Activated naive CD8-positive, alpha-beta T cell treated with anti-CD3 and anti-CD28 coated beads for 36 hours (primary cell): Measurements from ENCODE around the gene CADM4. TPM values are rescaled to one million over a fixed set of nuclear protein-coding genes. Genes with fewer than 3 reads are reported as not detected.
"Not testable (repeated sequence)": the region's sequence is repeated elsewhere in the genome, so short reads cannot be mapped to it uniquely, and the experiment has no call there.

Experiments used
- DNase-seq: peaks from one replicate; pipeline ENCODE4 v3.0.0; 2021
- H3K27ac Mint-ChIP-seq: one replicate; pipeline ENCODE4 v1.8.0; 2022; ENCODE audit warnings: mild to moderate bottlenecking, moderate library complexity, mixed read lengths
- H3K27me3 Mint-ChIP-seq: one replicate; pipeline ENCODE4 v1.8.0; 2022; ENCODE audit warnings: mild to moderate bottlenecking, mixed read lengths
- H3K36me3 Mint-ChIP-seq: one replicate; pipeline ENCODE4 v1.8.0; 2021; ENCODE audit warnings: mild to moderate bottlenecking, mixed read lengths
- H3K4me1 Mint-ChIP-seq: one replicate; pipeline ENCODE4 v1.8.0; 2021; ENCODE audit warnings: mixed read lengths
- H3K4me3 Mint-ChIP-seq: one replicate; pipeline ENCODE4 v1.8.0; 2022; ENCODE audit warnings: mild to moderate bottlenecking, moderate library complexity, mixed read lengths
- H3K9me3 Mint-ChIP-seq: one replicate; pipeline ENCODE4 v1.8.0; 2022; ENCODE audit warnings: mixed read lengths
- total RNA-seq, 2 experiments: library from RNA; stranded (reverse); gene quantifications; one replicate each; pipeline ENCODE4 v1.2.3, GENCODE V29; 2021

CADM4 gene
- total RNA-seq, 2 experiments from 2014 or later, result 0.26 to 0.29 TPM

DNA sequence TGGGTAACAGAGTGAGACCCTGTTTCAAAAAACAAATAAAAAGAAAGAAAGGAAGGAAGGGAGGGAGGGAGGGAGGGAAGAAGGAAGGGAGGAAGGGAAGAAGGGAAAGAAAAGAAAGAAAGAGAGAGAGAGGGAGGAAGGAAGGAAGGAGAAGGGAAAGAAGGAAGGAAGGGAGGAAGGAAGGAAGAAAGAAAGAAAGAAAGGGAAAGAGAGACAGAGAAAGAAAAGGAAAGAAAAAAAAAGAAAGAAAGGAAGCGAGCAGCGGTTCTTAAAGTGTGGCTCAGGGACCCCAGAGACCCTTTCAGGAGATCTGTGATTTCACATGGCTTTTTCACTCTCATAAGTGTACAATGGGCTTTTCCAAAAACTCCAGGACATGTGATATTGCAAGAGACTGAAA, 9.9 kb upstream of the CADM4 start:
- Mint-ChIP-seq H3K9me3 (peaks cover 6% of the 10 kb centered on the region), H3K36me3 (peaks cover 10% of the 10 kb centered on the region), H3K4me1 (no peaks in the 10 kb centered on the region), H3K4me3 (no peak overlapping the region), H3K27me3 (no peaks in the 10 kb centered on the region), H3K27ac (no peak overlapping the region)
- no peak for DNase-seq

DNA sequence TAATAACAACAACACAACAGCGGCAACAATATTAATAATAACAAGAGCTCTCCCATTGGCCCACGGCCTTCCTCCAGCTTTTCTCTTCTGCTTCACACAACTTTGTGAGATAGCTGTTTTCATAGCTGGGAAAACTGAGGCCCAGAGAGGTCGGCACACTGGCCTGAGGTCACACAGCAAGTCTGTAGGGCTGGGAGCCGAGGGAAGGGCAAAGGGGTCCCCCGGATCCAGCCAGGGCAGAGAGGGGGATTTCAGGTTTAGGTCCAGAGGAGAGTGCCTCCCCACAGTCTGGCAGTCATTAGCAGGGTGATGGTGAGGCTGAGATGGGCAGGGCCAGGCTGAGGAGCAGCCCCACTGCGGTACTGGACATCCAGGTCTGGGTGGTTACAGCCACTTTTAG, 9.0 kb upstream of the CADM4 start:
- Mint-ChIP-seq H3K4me3 (no peak overlapping the region), H3K4me1 (no peaks in the 10 kb centered on the region), H3K27me3 (no peaks in the 10 kb centered on the region), H3K27ac (no peak overlapping the region), H3K9me3 (peaks cover 6% of the 10 kb centered on the region), H3K36me3 (peaks cover 8% of the 10 kb centered on the region)
- no peak for DNase-seq

DNA sequence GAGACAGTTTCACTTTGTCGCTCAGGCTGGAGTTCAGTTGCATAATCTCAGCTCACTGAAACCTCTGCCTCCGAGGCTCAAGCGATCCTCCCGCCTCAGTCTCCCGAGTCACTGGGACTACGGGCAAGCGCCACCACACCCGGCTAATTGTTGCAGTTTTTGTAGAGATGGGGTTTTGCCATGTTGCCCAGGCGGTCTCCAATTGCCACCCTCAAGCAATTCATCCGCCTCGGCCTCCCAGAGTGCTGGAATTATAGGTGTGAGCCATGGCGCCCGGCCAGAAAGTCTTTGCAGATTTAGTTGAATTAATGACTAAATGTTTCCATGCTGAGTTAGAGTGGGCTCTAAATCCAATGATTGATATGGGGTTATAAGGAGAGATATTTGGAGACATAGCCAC, 4.5 kb upstream of the CADM4 start:
- DNase-seq, result no peak
- no peak overlapping the region for H3K4me3 Mint-ChIP-seq

DNA sequence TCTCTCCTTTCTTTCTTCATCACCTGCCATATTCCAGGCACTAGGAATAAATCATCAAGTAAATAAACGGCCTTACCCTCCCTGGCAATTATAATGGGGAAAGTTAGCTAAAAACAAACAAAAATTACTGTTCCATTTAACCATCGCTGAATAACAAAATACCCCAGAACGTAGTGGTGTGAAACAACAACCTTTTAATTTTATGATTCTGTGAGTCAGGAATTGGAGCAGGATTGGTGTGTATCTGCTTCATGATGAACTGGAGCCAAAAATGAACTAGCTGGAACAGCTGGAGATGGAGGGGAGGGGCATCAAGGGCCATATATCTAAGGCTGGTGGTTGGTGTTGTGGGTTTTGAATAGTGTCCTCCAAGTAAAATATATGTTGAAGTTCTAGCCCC, 3.7 kb upstream of the CADM4 start:
- Mint-ChIP-seq H3K27me3 (peaks cover 26% of the 10 kb centered on the region), H3K9me3 (peaks cover 6% of the 10 kb centered on the region), H3K36me3 (peaks cover 8% of the 10 kb centered on the region), H3K27ac (no peak overlapping the region), H3K4me1 (peaks cover 4% of the 10 kb centered on the region), H3K4me3 (no peak overlapping the region)
- no peak for DNase-seq

More for the DNA sequence above, 4.5 kb upstream of the CADM4 start:
- H3K9me3 Mint-ChIP-seq, result peaks cover 6% of the 10 kb centered on the region
- H3K4me1 Mint-ChIP-seq, result peaks cover 2% of the 10 kb centered on the region
- peaks cover 17% of the 10 kb centered on the region for H3K27me3 Mint-ChIP-seq
- H3K27ac Mint-ChIP-seq, result no peak overlapping the region
- peaks cover 8% of the 10 kb centered on the region for H3K36me3 Mint-ChIP-seq

DNA sequence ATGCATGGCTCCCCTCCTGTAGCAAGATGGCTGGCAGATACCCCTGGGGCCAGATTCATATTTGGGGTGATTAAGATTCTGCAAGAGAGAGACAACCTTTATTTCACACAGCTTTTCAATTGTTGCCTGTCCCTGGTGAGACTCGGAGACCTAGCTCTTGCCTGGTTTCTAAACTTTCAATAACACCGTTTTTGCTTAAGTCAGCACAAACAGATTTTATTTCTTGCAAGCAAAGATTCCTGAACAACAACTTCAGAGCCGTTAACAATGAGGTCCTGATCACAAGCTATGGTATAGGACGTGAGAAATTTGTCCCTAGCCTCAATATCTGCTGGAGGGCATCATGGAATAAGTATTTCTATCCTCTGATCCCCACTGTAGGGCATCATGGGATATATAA, 2.9 kb upstream of the CADM4 start:
- Mint-ChIP-seq H3K36me3 (peaks cover 6% of the 10 kb centered on the region), H3K4me3 (no peak overlapping the region), H3K4me1 (peaks cover 4% of the 10 kb centered on the region), H3K27me3 (peaks cover 34% of the 10 kb centered on the region), H3K9me3 (peaks cover 6% of the 10 kb centered on the region), H3K27ac (no peak overlapping the region)
- DNase-seq, result no peak

DNA sequence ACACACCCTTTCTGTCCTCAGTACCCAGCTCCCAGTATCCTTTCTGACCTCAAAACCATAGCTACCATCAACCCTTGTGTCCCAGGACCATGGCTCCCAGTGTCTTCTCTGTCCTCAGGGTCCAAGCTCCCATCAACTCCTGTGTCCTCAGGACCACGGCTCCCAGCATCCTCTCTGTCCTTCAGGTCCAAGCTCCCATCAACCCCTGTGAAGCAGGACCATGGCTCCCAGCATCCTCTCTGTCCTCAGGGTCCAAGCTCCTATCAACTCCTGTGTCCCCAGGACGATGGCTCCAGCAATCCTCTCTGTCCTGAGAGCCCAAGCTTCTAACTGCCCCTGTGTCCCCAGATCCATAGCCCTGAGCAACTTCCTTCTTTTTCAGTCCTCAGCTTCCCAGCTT, 1.7 kb upstream of the CADM4 start:
- H3K4me3 Mint-ChIP-seq, result peak overlapping the region; percentile 0

DNA sequence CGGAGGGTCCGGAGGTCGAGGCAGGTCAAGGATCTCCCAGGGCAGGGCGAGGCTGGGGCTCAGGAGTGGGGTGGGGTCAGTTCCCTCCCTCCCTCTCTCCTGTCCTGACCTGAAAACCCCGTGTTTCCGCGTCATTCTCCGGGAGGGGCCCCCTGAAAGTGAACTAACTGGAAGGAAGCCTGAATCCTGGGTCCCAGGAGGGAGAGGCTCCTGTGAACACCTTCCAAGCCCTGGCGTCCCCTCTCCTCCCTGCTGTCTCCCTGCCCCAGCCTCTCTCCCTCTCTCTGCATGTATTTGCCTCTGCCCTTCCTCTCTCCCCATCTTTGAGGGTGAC, 741 bp upstream of the CADM4 start:
- no peak for DNase-seq
- H3K27ac Mint-ChIP-seq, result no peak overlapping the region
- no peaks in the 10 kb centered on the region for H3K9me3 Mint-ChIP-seq
- peak overlapping the region; percentile 71 for H3K4me3 Mint-ChIP-seq
- peaks cover 4% of the 10 kb centered on the region for H3K4me1 Mint-ChIP-seq
- no peaks in the 10 kb centered on the region for H3K36me3 Mint-ChIP-seq
- H3K27me3 Mint-ChIP-seq, result peaks cover 51% of the 10 kb centered on the region

More for the DNA sequence above, 1.7 kb upstream of the CADM4 start:
- peaks cover 3% of the 10 kb centered on the region for H3K36me3 Mint-ChIP-seq
- H3K27ac Mint-ChIP-seq, result no peak overlapping the region
- peaks cover 4% of the 10 kb centered on the region for H3K4me1 Mint-ChIP-seq
- H3K9me3 Mint-ChIP-seq, result peaks cover 4% of the 10 kb centered on the region
- peaks cover 43% of the 10 kb centered on the region for H3K27me3 Mint-ChIP-seq
- no peak for DNase-seq

DNA sequence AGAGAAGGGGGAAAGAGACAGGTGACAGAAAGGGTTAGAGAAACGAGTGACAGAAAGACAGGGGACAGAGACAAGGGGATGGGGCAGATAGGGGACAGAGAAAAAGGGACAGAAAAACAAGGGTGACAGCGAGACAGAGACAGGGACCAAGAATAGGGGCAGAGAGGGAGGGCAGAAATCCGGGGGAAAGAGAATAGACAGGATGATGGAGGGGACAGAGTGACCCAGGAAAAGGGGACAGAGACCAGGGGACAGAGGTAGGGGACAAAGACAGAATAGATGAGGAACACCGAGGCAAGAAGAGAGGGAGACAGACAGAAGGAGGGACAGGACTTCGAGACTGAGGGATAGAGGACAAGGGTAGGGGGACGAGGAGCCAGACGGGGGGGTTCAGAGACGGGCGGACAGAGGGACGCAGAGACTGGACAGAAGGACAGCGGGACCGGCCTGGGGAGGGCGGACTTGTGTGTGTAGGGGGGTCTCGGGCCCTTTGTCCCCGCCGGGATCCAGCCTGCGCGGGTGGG, 593 bp downstream of the CADM4 start:
- H3K27me3 Mint-ChIP-seq, result peaks cover 58% of the 10 kb centered on the region
- peak overlapping the region; percentile 75 for H3K4me3 Mint-ChIP-seq
- H3K27ac Mint-ChIP-seq, result no peak overlapping the region
- H3K9me3 Mint-ChIP-seq, result no peaks in the 10 kb centered on the region
- no peak for DNase-seq
- peaks cover 4% of the 10 kb centered on the region for H3K4me1 Mint-ChIP-seq
- H3K36me3 Mint-ChIP-seq, result no peaks in the 10 kb centered on the region

DNA sequence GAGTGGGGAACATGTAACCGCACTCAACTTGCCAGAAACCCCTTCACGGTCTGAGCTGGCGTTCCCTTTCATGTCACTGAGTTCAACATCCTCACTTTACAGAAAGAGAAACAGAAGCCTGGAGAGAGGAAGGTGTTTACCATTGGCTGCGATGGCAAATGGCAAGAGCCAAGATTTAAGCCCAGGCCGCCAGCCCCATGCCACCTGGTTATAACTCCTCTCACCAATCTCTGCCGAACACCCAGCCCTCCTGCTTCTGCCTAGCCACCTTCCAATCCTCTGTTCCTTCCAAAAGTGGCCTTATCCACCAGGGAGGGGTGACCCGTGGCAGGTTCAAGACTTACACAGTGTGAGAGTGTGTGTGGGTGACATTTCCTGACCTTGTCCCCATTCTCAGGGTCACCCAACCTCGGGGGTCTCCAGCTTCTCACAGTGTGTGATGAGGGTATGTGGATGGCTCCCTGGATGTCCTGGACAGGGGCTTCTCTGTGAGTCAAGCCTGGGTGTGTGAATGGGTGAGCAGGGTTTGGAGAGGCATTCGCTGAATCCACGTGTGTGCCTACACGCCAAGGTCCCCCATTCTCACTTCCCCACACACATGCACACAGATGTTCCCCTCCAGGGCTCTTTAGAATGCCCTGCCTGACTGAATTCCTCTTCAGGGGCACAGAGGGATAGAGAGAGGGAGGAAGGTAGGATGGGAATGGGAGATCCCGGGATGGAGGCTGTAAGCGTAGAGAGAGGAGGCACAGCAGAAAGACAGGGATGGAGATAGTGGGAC, 1.2 kb downstream of the CADM4 start:
- no peak for DNase-seq
- peaks cover 4% of the 10 kb centered on the region for H3K4me1 Mint-ChIP-seq
- peaks cover 58% of the 10 kb centered on the region for H3K27me3 Mint-ChIP-seq
- H3K9me3 Mint-ChIP-seq, result no peaks in the 10 kb centered on the region
- H3K4me3 Mint-ChIP-seq, result peak overlapping the region; percentile 75
- H3K36me3 Mint-ChIP-seq, result no peaks in the 10 kb centered on the region
- no peak overlapping the region for H3K27ac Mint-ChIP-seq

DNA sequence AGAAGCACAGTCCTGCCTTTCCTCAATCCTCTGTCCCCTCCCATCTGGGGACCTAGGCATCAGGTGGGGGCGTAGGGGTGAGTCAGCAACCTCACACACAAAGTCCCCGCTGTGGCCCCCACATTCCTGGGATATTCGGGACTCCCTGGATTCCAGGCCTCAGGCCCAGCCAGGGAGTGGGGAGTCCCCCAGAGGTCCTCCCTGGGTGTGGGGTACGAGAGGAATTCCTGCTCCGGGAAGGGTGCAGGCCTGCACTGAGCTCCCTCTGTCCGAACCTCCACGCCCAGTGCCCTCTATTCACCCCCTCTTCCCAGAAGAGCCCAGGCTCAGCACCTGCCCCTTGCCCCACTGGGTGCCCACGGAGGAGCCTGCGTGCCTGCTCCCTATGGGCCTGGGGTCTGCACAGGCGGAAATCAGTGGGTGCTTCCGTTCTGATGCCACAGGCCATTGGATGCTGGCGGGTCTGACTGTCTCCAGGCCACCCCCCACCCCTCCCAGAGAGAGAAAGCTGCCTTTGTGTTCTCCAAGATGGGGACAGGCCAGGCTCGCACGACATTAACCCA, 3.4 kb downstream of the CADM4 start:
- Mint-ChIP-seq H3K9me3 (no peaks in the 10 kb centered on the region), H3K4me1 (peaks cover 4% of the 10 kb centered on the region), H3K27me3 (peaks cover 57% of the 10 kb centered on the region), H3K36me3 (no peaks in the 10 kb centered on the region), H3K4me3 (no peak overlapping the region), H3K27ac (no peak overlapping the region)
- DNase-seq, result no peak

DNA sequence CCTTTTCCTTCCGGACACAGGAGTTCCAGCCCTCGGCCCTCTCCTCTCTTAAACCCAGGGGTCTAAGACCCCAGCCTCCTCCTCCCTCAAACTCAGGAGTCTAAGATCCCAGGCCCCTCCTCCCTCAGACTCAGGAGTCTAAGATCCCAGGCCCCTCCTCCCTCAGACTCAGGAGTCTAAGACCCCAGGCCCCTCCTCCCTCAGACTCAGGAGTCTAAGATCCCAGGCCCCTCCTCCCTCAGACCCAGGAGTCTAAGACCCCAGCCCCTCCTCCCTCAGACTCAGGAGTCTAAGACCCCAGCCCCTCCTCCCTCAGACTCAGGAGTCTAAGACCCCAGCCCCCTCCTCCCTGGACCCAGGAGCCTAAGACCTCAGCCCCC, 4.1 kb downstream of the CADM4 start:
- not testable (repeated sequence) for H3K4me1 Mint-ChIP-seq, DNase-seq, H3K9me3 Mint-ChIP-seq, H3K36me3 Mint-ChIP-seq, H3K4me3 Mint-ChIP-seq, H3K27ac Mint-ChIP-seq
- H3K27me3 Mint-ChIP-seq, result peaks cover 52% of the 10 kb centered on the region

DNA sequence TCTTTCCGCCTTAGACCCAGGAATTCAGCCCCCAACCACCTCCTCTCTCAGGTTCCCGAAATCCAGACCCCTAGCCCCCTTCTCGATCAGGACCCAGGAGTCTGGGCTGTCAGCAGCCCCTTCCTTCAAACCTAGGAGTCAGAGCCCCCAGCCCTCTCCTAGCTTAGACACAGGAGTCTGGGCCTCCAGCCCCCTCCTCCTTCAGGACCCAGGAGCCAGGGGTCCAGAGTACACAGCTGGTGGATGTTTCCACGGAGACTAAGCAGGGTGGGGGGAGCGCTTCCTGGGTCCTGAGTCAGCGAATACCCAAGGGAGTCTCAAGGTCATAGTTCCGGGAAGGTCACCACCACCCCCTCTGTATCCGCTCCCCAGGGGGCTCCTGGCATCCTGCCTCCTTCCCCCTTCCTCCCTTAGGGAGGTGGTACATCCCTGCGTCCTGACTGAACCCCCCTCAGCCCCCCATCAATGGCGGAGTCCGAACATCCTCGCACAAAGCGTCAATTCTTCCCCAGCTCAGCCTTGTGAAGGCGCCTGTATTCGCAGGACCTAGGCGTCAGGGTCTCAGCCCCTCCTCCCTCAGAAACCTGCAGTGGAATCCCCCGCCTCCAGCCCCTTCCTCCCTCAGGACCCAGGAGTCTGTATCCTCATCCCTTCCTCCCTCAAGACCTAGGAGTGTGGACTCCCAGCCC, 4.6 kb downstream of the CADM4 start:
- peaks cover 47% of the 10 kb centered on the region for H3K27me3 Mint-ChIP-seq

DNA sequence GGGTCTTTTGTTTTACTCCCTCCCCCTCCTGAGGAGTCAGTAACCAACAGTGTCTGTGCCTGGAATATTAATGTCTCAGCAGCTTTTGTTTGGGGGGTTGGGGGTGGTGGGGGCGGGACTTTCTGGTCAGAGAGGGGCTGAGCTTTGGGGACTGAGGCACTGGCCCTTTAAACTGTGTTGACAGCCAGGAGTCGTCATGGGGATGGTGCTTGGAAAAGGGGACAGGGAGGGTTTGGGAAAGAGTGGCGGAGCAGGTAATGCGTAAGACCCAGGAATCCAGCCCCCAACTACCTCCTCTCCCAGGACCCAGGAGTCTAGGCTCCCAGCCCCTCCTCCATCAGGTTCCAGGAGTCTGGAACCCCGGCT, 5.2 kb downstream of the CADM4 start:
- no peak overlapping the region for H3K4me3 Mint-ChIP-seq
- no peaks in the 10 kb centered on the region for H3K9me3 Mint-ChIP-seq
- no peaks in the 10 kb centered on the region for H3K36me3 Mint-ChIP-seq
- no peak overlapping the region for H3K27ac Mint-ChIP-seq
- no peak for DNase-seq
- peaks cover 3% of the 10 kb centered on the region for H3K4me1 Mint-ChIP-seq
- peaks cover 45% of the 10 kb centered on the region for H3K27me3 Mint-ChIP-seq

More for the DNA sequence above, 4.6 kb downstream of the CADM4 start:
- H3K9me3 Mint-ChIP-seq, result no peaks in the 10 kb centered on the region
- DNase-seq, result no peak
- H3K4me3 Mint-ChIP-seq, result no peak overlapping the region
- peaks cover 3% of the 10 kb centered on the region for H3K4me1 Mint-ChIP-seq
- no peak overlapping the region for H3K27ac Mint-ChIP-seq
- H3K36me3 Mint-ChIP-seq, result no peaks in the 10 kb centered on the region

DNA sequence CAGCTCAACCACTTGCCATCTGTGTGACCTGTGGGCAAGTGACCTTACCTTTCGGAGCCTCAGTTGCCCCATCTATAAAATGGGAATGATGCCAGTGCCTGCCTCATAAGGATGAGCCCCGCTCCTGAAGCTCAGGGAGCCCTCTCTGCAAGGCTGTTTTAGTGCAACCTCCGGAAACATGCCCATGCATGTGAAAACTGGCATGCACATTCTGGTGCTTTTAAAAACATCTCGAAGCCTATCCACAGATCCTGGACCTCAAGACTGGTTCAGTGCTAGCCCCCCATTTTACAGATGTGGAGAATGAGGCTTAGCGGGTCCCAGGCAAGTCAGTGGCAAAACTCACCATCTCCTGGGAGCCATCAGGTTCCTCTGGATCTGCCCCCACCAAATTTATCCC, 5.6 kb downstream of the CADM4 start:
- Mint-ChIP-seq H3K36me3 (no peaks in the 10 kb centered on the region), H3K4me3 (no peak overlapping the region), H3K27ac (no peak overlapping the region), H3K9me3 (no peaks in the 10 kb centered on the region), H3K27me3 (peaks cover 43% of the 10 kb centered on the region), H3K4me1 (peaks cover 1% of the 10 kb centered on the region)
- no peak for DNase-seq

DNA sequence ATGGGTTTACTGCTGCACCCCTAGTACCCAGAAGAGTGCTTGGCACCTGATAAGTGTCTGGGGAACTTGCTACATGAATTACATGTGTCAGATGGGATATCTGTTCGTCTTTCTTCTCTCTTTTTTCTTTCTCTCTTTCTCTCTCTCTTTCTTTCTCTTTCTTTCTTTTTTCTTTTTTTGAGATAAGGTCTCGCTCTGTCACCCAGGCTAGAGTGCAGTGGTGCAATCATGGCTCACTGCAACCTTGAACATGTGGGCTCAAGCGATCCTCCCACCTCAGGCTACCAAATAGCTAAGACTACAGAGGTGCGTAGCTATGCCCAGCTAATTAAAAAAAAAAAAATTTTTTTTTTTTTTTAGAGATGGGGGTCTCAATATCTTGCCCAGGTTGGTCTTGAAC, 6.1 kb downstream of the CADM4 start:
- Mint-ChIP-seq H3K4me3 (no peak overlapping the region), H3K27ac (no peak overlapping the region), H3K27me3 (peaks cover 37% of the 10 kb centered on the region), H3K4me1 (no peaks in the 10 kb centered on the region), H3K36me3 (no peaks in the 10 kb centered on the region), H3K9me3 (no peaks in the 10 kb centered on the region)
- DNase-seq, result no peak
